ENCODE measurements around the gene FNBP1.
"Not testable (repeated sequence)": the region's sequence is repeated elsewhere in the genome, so short reads cannot be mapped to it uniquely, and the experiment has no call there.

The FNBP1 gene

GRCh38 chr9:130043654-130044623 is 950 bp upstream of the FNBP1 start:
- DNase-seq, result no peak

- DNase-seq, result peak in 2 of 4 experiments; percentile 22 to 27
These were observed 544 bp downstream of the FNBP1 start for GRCh38 chr9:130042406-130042884.

DNA sequence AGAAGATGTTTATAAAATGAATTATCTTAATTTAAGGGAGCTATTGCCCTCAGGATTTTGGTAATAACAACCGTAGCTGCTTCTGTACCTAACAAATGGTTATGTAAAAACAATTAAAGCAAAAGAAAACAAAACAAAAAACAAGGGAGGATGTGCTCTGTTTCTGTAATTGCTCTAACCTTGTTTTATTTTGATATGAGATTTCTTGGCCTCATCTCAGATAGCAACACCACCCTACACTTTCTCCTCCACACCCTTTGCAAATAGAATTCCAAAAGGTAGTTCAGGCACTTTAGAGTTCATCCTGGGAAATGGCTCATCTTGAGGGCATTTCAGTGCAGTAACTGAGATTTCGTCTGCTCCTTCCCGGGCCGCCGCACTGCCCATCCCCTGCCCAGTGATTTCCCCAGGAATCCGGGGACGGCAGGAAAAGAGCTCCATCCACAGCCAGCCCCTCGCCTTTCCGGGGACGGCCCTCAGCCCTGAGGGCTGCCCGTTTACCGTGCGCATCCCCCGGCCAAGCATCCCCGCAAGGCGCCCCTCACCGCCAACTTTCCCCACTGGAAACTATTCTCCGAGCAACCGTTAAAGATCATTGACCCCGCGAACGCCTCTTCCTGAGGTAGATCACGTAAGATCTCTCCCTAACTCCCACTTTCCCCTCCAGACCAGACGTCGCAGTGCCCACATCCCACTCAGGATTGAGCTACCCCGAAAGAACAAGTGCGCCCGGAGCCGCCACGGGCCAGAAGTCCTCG is 1.2 kb downstream of the FNBP1 start:
- no peak for DNase-seq

- DNase-seq, result no peak
These were observed 1.9 kb downstream of the FNBP1 start for GRCh38 chr9:130040984-130041647.

DNA sequence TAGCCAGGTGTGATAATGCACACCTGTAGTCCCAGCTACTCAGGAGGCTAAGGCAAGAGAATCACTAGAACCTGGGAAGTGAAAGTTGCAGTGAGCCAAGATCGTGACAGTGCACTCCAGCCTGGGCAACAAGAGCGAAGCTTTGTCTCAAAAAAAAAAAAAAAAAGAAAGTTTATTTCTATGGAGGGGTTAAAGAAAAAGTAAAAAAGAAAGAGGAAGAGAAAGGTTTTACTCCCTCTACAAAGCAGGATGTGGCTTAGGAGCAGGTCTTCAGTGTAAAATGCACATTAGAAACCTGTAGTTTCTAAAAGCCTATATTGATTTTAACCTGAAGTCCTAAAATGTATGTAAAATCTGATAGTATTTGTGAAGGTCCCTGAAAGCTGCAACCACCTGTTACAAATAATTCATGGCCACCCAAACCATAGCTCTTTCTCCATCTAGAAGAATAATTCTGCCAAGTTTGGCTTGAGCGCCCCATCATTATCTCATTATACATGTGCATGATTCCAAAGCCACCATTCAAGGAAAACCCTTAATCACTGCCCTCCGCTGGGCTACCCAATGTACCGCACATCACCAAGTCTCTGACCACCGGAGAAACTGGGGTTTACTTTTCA is 3.4 kb downstream of the FNBP1 start:
- no peak for DNase-seq

DNA sequence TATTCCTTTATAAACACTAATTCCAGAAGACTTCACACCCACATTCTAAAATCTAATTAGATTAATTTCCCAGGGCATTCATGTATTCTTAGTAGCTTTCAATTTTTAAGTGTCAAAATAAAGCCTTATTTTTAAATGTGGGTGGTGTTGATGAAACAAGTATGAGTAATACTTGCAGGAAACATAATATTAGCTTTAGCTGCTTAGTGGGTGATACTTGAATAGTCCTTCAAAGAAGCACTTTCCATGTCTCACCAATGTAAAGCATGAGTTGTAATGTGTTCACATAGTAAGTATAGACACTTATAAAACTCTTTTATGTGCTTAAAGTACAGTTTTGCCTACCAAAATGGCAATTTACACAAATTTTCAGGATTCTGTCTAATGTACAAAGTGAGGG is 6.9 kb downstream of the FNBP1 start:
- DNase-seq, result no peak

DNA sequence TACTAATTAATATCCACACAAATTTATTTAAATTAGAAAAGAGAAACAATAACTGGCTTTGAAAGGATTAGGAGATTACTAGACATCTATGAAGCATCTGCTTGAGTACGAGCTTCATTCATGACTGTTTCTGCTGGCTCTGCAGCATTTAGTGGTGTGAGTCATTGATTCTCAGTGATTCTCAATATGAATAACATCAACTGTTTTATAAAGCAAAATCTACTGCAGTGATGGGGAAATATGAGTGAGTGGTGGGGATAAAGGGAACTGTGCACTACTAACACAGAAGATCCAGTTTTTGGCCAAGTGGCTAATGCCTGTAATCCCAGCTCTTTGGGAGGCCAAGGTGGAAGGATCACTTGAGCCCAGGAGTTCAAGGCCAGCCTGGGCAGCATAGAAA is 8.4 kb downstream of the FNBP1 start:
- no peak for DNase-seq

- no peak for DNase-seq
These were observed 12.3 kb downstream of the FNBP1 start for GRCh38 chr9:130030651-130031127.

GRCh38 chr9:130029223-130029973 is 13.6 kb downstream of the FNBP1 start:
- DNase-seq, result peak in 1 of 4 experiments; percentile 30

GRCh38 chr9:130028493-130029222 is 14.3 kb downstream of the FNBP1 start:
- DNase-seq, result no peak

GRCh38 chr9:130027533-130028365 is 15.2 kb downstream of the FNBP1 start:
- no peak for DNase-seq

- no peak for DNase-seq
These were observed 16.2 kb downstream of the FNBP1 start for GRCh38 chr9:130026583-130027340.

- no peak for DNase-seq
These were observed 18.4 kb downstream of the FNBP1 start for GRCh38 chr9:130024597-130024994.

- no peak for DNase-seq
These were observed 18.9 kb downstream of the FNBP1 start for GRCh38 chr9:130023994-130024596.

DNA sequence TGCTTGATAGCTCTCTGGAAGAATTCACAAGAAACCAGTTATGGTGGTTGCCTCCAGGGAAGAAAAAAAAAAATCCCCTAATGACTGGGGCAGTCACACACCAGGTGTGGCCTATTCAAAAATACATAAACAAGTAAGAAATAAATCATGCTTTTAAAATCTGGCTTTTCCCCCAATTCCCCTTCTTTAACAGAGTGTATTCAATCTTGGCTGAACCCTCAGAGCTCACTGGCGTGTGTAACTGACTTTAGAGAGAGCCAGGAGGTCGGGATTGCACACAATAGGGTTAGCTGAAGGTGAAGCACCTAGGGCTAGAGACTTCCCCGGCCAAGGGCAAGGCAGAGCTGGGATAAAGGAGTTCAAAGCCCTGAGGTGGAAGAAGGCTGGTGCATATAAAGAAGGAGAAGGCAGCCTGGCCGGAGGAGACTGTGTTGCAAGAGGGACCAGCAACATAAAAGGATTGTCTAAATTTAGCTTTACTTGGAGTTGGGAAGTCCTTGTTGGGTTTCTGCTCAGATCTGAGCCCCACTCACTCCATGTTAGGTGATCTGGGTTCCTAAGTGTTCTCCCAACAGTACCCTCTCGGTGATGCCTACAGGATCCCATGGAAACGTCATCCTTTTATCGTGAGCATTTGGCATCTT is 19.7 kb downstream of the FNBP1 start:
- no peak for DNase-seq

- no peak for DNase-seq
These were observed 20.3 kb downstream of the FNBP1 start for GRCh38 chr9:130022566-130023143.

GRCh38 chr9:130021842-130022241 is 21.1 kb downstream of the FNBP1 start:
- not testable (repeated sequence) for DNase-seq

- no peak for DNase-seq
These were observed 21.9 kb downstream of the FNBP1 start for GRCh38 chr9:130021123-130021522.

Data from activated CD4-positive, CD25-positive, alpha-beta regulatory T cell (primary cell).